Measurements from ENCODE around the gene SLC6A19. TPM values are rescaled to one million over a fixed set of nuclear protein-coding genes. Genes with fewer than 3 reads are reported as not detected.

The SLC6A19 gene
- total and polyA plus RNA-seq, 2 of the 13 experiments (the other 11 are each of a cell fraction or from before 2014, with no cell fraction given), result 0.02 TPM; not detected in 1

- TF ChIP-seq NRL (CRISPR knock-in tag; IDR thresholded peaks at IDR 0.05; ENCODE audit: borderline replicate concordance), result 0 out of 2 replicates have a peak, but pooled peaks have one; percentile 2
- TF ChIP-seq NFYB (CRISPR knock-in tag; IDR thresholded peaks at IDR 0.05), result peak; percentile 56
- peak; percentile 62 for TF ChIP-seq NFYC (CRISPR knock-in tag; IDR thresholded peaks at IDR 0.05)
- no peak for TF ChIP-seq GPN1 (CRISPR knock-in tag; IDR thresholded peaks at IDR 0.05; ENCODE audit: borderline replicate concordance)
- no peak for TF ChIP-seq SMAD1 (CRISPR knock-in tag; IDR thresholded peaks at IDR 0.05; ENCODE audit: borderline replicate concordance, low read depth)
- CTCF ChIA-PET (ENCODE audit: low intra/inter-chr PET ratio, low total read pairs), result no interaction called here
- Histone ChIP-seq H3K27ac (ENCODE audit: extremely low read length, insufficient read depth, low read length) (no peak overlapping the region), H3K4me1 (ENCODE audit: insufficient read depth, low read length) (peaks cover 63% of the 10 kb centered on the region), H3K4me2 (ENCODE audit: low read depth, low read length) (no peak overlapping the region), H2AFZ (ENCODE audit: low read length) (no peak overlapping the region), H3K9ac (ENCODE audit: insufficient read depth, low read depth, low read length) (no peak overlapping the region), H3K27me3 (ENCODE audit: control insufficient read depth in 1 of 2, insufficient read depth in 2 of 2, low read length in 2 of 2) (peaks cover 0 to under 1% of the 10 kb centered on the region in 2 experiments; a peak in 1 of 5 replicates), H3K36me3 (replicated peaks in 1 of 2; ENCODE audit: control insufficient read depth in 1 of 2, insufficient read depth in 2 of 2, low read length in 2 of 2) (no peaks in the 10 kb centered on the region), H3K4me3 (replicated peaks in 1 of 3; ENCODE audit: insufficient read depth in 1 of 3, low read depth in 2 of 3, low read length in 3 of 3) (no peak overlapping the region), H3K9me3 (ENCODE audit: low read length) (no peaks in the 10 kb centered on the region), H3K79me2 (ENCODE audit: insufficient read depth, low read length) (no peaks in the 10 kb centered on the region), H4K20me1 (ENCODE audit: insufficient read depth, low read length) (no peaks in the 10 kb centered on the region)
- in situ Hi-C loops (cut with HindIII; ENCODE audit: extremely low pct_ligation_motif_present, low pct_unique_long_range_greater_than_20kb), result loop anchor here (10.0 kb wide), 1 partner anchor 468 kb away; no protein-coding TSS in a partner anchor
- intact Hi-C loops (cut with micrococcal nuclease; ENCODE audit: unreplicated experiment), result no loop called here
- ATAC-seq (no peak), FAIRE-seq (no peak), DNase-seq (ENCODE audit: low spot score) (no peak)
- WGBS (ENCODE audit: low lambda C conversion rate), result 92% methylated on average over 28 of the region's 42 CpGs
- BruUV-seq (replicated peaks), result no TSS peak
- POLR2A ChIA-PET, result no interaction called here
These were observed 24.7 kb upstream of the SLC6A19 start for GRCh38 chr5:1176473-1177391.

- no peak for ATAC-seq
- intact Hi-C loops (cut with micrococcal nuclease; ENCODE audit: unreplicated experiment), result no loop called here
- POLR2A ChIA-PET, result interaction anchor here (0.6 to 2.6 kb wide), 5 partner anchors 16 to 429 kb away, joined by 3 to 8 read pairs (median 7); no protein-coding TSS in a partner anchor
- TF ChIP-seq AGO1 (IDR thresholded peaks at IDR 0.05; ENCODE audit: low read depth, low read length, poor library complexity, severe bottlenecking) (peak; percentile 56), ZBTB38 (CRISPR knock-in tag; IDR thresholded peaks at IDR 0.05) (peak; percentile 72; the same call in 1 of the 2 replicates), ZMYM3 (CRISPR knock-in tag; IDR thresholded peaks at IDR 0.05) (0 out of 2 replicates have a peak, but pooled peaks have one; percentile 14), AKAP8 (CRISPR knock-in tag; IDR thresholded peaks at IDR 0.05) (0 out of 2 replicates have a peak, but pooled peaks have one; percentile 59), ZNF317 (CRISPR knock-in tag; IDR thresholded peaks at IDR 0.05) (no peak), DNMT1 (CRISPR knock-in tag; IDR thresholded peaks at IDR 0.05) (0 out of 2 replicates have a peak, but pooled peaks have one; percentile 58), NCOA1 (CRISPR knock-in tag; IDR thresholded peaks at IDR 0.05) (0 out of 2 replicates have a peak, but pooled peaks have one; percentile 40)
These were observed 23.4 kb upstream of the SLC6A19 start for GRCh38 chr5:1177826-1178528.

More at GRCh38 chr5:1177826-1178528, 23.4 kb upstream of the SLC6A19 start:
- WGBS (ENCODE audit: low lambda C conversion rate), result 89% methylated on average over 13 of the region's 30 CpGs
- no peaks in the 10 kb centered on the region for H4K20me1 ChIP-seq (ENCODE audit: insufficient read depth, low read length)
- H3K79me2 ChIP-seq (ENCODE audit: insufficient read depth, low read length), result no peaks in the 10 kb centered on the region
- H2AFZ ChIP-seq (ENCODE audit: low read length), result no peak overlapping the region
- no TSS peak for BruUV-seq (replicated peaks)
- in situ Hi-C loops (cut with HindIII; ENCODE audit: extremely low pct_ligation_motif_present, low pct_unique_long_range_greater_than_20kb), result loop anchor here (10.0 kb wide), 1 partner anchor 467 kb away; no protein-coding TSS in a partner anchor
- H3K9ac ChIP-seq (ENCODE audit: insufficient read depth, low read depth, low read length), result peak overlapping the region; percentile 37
- H3K36me3 ChIP-seq (replicated peaks in 1 of 2; ENCODE audit: control insufficient read depth in 1 of 2, insufficient read depth in 2 of 2, low read length in 2 of 2), result no peaks in the 10 kb centered on the region
- no peak for DNase-seq (ENCODE audit: low spot score)
- CTCF ChIA-PET (ENCODE audit: low intra/inter-chr PET ratio, low total read pairs), result no interaction called here
- H3K27me3 ChIP-seq (ENCODE audit: control insufficient read depth in 1 of 2, insufficient read depth in 2 of 2, low read length in 2 of 2), result no peaks in the 10 kb centered on the region; a peak in 1 of 5 replicates
- no peaks in the 10 kb centered on the region for H3K9me3 ChIP-seq (ENCODE audit: low read length)
- H3K4me2 ChIP-seq (ENCODE audit: low read depth, low read length), result peak overlapping the region; percentile 61
- peak overlapping the region in 2 of 3 experiments; percentile 7 to 38; a peak in 1 of 6 replicates for H3K4me3 ChIP-seq (replicated peaks in 1 of 3; ENCODE audit: insufficient read depth in 1 of 3, low read depth in 2 of 3, low read length in 3 of 3)
- peaks cover 71% of the 10 kb centered on the region for H3K4me1 ChIP-seq (ENCODE audit: insufficient read depth, low read length)
- FAIRE-seq, result no peak
- H3K27ac ChIP-seq (ENCODE audit: extremely low read length, insufficient read depth, low read length), result peak overlapping the region; percentile 48

All from HepG2 (cell line).